GM23338 (cell line): ENCODE data around the gene CHAD. TPM values are rescaled to one million over a fixed set of nuclear protein-coding genes. Genes with fewer than 3 reads are reported as not detected.

Experiments
- ATAC-seq: fragments of 200-7000 bp; cut with Tn5 transposase; 3 replicates; pipeline ENCODE4 v1.9.1; 2020
- DNase-seq: peaks from one replicate; pipeline ENCODE4 v3.0.0-alpha.2; 2015; ENCODE audit warnings: low spot score
- H2AFZ ChIP-seq: fragments of 200-600 bp; sonication (generic); 2 replicates; pipeline ENCODE4 v1.8.0; 2016; ENCODE audit warnings: antibody characterized with exemption, mild to moderate bottlenecking, moderate library complexity
- H3F3A ChIP-seq: fragments of 200-600 bp; sonication (generic); replicated peaks from 2 replicates; pipeline ENCODE4 v1.8.0; 2017; ENCODE audit warnings: antibody characterized with exemption, mixed run types, low read depth
- H3K27ac ChIP-seq: fragments of 200-600 bp; sonication (generic); 2 replicates; pipeline ENCODE4 v1.6.1; 2016; ENCODE audit warnings: low read depth
- H3K27me3 ChIP-seq: fragments of 200-600 bp; sonication (generic); 2 replicates; pipeline ENCODE4 v1.8.0; 2016; ENCODE audit warnings: mild to moderate bottlenecking, mixed run types, moderate library complexity; ENCODE audit not compliant: insufficient read depth
- H3K36me3 ChIP-seq: fragments of 200-600 bp; sonication (generic); 2 replicates; pipeline ENCODE4 v1.8.0; 2016; ENCODE audit warnings: mild to moderate bottlenecking; ENCODE audit not compliant: insufficient read depth
- H3K4me1 ChIP-seq: fragments of 200-600 bp; sonication (generic); 2 replicates; pipeline ENCODE4 v1.8.0; 2016; ENCODE audit warnings: mild to moderate bottlenecking, moderate library complexity; ENCODE audit not compliant: insufficient read depth
- H3K4me2 ChIP-seq: fragments of 200-600 bp; sonication (generic); 2 replicates; pipeline ENCODE4 v1.7.1; 2017; ENCODE audit warnings: mixed run types
- H3K4me3 ChIP-seq: fragments of 200-600 bp; sonication (generic); 2 replicates; pipeline ENCODE4 v1.6.1; 2016; ENCODE audit warnings: mixed run types
- H3K79me2 ChIP-seq: fragments of 200-600 bp; sonication (generic); replicated peaks from 2 replicates; pipeline ENCODE4 v1.8.0; 2017; ENCODE audit warnings: mild to moderate bottlenecking; ENCODE audit not compliant: insufficient read depth
- H3K9me2 ChIP-seq: fragments of 200-600 bp; sonication (generic); 2 replicates; pipeline ENCODE4 v1.8.0; 2017; ENCODE audit not compliant: insufficient read depth
- H4K20me1 ChIP-seq: fragments of 200-600 bp; sonication (generic); replicated peaks from 2 replicates; pipeline ENCODE4 v1.8.0; 2017; ENCODE audit warnings: mild to moderate bottlenecking; ENCODE audit not compliant: insufficient read depth
- H3K27ac Mint-ChIP-seq: 2 replicates; pipeline ENCODE4 v1.8.0; 2020; ENCODE audit warnings: inconsistent platforms, mild to moderate bottlenecking, moderate library complexity, mixed read lengths
- H3K27me3 Mint-ChIP-seq: 3 replicates; pipeline ENCODE4 v1.8.0; 2022; ENCODE audit warnings: low read depth, mild to moderate bottlenecking, moderate library complexity, mixed read lengths, inconsistent platforms; ENCODE audit not compliant: insufficient read depth, poor library complexity
- H3K36me3 Mint-ChIP-seq: 3 replicates; pipeline ENCODE4 v1.8.0; 2021; ENCODE audit warnings: low read depth, mild to moderate bottlenecking, inconsistent platforms, moderate library complexity, mixed read lengths
- H3K4me1 Mint-ChIP-seq: 3 replicates; pipeline ENCODE4 v1.8.0; 2020; ENCODE audit warnings: mild to moderate bottlenecking, inconsistent platforms, mixed read lengths
- H3K4me3 Mint-ChIP-seq: 3 replicates; pipeline ENCODE4 v1.8.0; 2021; ENCODE audit warnings: moderate library complexity, mild to moderate bottlenecking, inconsistent platforms, mixed read lengths
- H3K9me3 Mint-ChIP-seq: 3 replicates; pipeline ENCODE4 v1.8.0; 2020; ENCODE audit warnings: moderate library complexity, mild to moderate bottlenecking, inconsistent platforms, mixed read lengths
- CREB1 ChIP-seq: fragments of 250-450 bp; sonication (Bioruptor Pico); IDR thresholded peaks from 2 replicates; pipeline ENCODE4 v1.5.0; 2020; ENCODE audit warnings: low read depth, mild to moderate bottlenecking, moderate library complexity
- EZH2 ChIP-seq: fragments of 200-600 bp; sonication (generic); IDR thresholded peaks from one replicate; pipeline ENCODE4 v1.8.0; 2017; ENCODE audit warnings: antibody characterized with exemption, mild to moderate bottlenecking, low read depth; ENCODE audit not compliant: unreplicated experiment
- EZH2phosphoT487 ChIP-seq: fragments of 200-600 bp; sonication (generic); IDR thresholded peaks from one replicate; pipeline ENCODE4 v1.8.1; 2018; ENCODE audit warnings: antibody characterized with exemption; ENCODE audit not compliant: unreplicated experiment
- JUNB ChIP-seq: IDR thresholded peaks from one replicate; pipeline ENCODE4 v1.6.1; 2016; ENCODE audit warnings: antibody characterized with exemption; ENCODE audit not compliant: unreplicated experiment
- NANOG ChIP-seq: IDR thresholded peaks from 2 replicates; pipeline ENCODE4 v1.6.1; 2016; ENCODE audit warnings: antibody characterized with exemption, borderline replicate concordance
- STAT1 ChIP-seq: IDR thresholded peaks from one replicate; pipeline ENCODE4 v1.6.1; 2016; ENCODE audit warnings: antibody characterized with exemption; ENCODE audit not compliant: unreplicated experiment
- ZNF114 ChIP-seq: fragments of 250-450 bp; sonication (Bioruptor Pico); IDR thresholded peaks from 2 replicates; pipeline ENCODE4 v1.5.0; 2020; ENCODE audit warnings: mild to moderate bottlenecking, moderate library complexity
- ZNF331 ChIP-seq: fragments of 250-450 bp; sonication (Bioruptor Pico); IDR thresholded peaks from 2 replicates; pipeline ENCODE4 v1.5.0; 2020; ENCODE audit warnings: low read depth, mild to moderate bottlenecking, moderate library complexity
- polyA plus RNA-seq: library from polyadenylated mRNA; unstranded; fragments of >200 nt; fragmentation: Nextera tagmentation; extraction: Ambion mirVana; gene quantifications from 2 replicates; pipeline ENCODE4 v1.2.1, GENCODE V29; 2016
- total RNA-seq: library from RNA; depleted of rRNA; stranded (reverse); fragments of >200 nt; shearing (Covaris generic); gene quantifications from 2 replicates; pipeline ENCODE4 v1.2.3, GENCODE V29; 2014
- TF ChIP-seq, protein P1 (sequence below): IDR thresholded peaks from 2 replicates; pipeline ENCODE4 v1.6.1; 2016; ENCODE audit warnings: antibody characterized with exemption
- TF ChIP-seq, protein P2 (sequence below), 2 experiments: fragments of 200-600 bp in 1 of 2; sonication (generic) in 1 of 2; conservative IDR thresholded peaks; 2 replicates each; pipeline versions ENCODE4 v1.5.1 to v1.6.1; 2016 to 2017; ENCODE audit warnings: antibody characterized with exemption in 2 of 2, low read depth in 2 of 2, mild to moderate bottlenecking in 2 of 2, moderate library complexity in 1 of 2
- TF ChIP-seq, protein P3 (sequence below): fragments of 250-450 bp; sonication (Bioruptor Pico); IDR thresholded peaks from 2 replicates; pipeline ENCODE4 v1.5.0; 2020; ENCODE audit warnings: mild to moderate bottlenecking, moderate library complexity

The CHAD gene
- total and polyA plus RNA-seq, 2 experiments from 2014 or later, result 0.18 TPM; not detected in 1

DNA sequence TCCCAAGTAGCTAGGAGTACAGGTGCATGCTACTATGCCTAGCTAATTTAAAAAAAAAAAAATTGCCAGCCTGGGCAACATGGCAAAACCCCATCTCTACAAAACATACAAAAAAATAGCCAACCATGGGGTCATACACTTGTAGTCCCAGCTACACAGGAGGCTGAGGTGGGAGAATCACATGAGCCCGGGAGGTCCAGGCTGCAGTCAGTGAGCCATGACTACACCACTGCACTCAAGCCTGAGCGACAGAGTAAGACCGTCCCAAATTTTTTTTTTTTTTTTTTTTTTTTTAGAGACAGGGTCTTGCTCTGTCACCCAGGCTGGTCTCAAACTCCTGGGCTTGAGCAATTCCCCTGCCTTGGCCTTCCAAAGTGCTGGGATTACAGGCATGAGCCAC, 14.8 kb downstream of the CHAD start (continued):
- TF ChIP-seq ZNF331 (CRISPR knock-in tag) (no peak), NANOG (no peak), STAT1 (no peak)
- TF ChIP-seq, protein P1, sequence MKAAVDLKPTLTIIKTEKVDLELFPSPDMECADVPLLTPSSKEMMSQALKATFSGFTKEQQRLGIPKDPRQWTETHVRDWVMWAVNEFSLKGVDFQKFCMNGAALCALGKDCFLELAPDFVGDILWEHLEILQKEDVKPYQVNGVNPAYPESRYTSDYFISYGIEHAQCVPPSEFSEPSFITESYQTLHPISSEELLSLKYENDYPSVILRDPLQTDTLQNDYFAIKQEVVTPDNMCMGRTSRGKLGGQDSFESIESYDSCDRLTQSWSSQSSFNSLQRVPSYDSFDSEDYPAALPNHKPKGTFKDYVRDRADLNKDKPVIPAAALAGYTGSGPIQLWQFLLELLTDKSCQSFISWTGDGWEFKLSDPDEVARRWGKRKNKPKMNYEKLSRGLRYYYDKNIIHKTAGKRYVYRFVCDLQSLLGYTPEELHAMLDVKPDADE, result no peak

DNA sequence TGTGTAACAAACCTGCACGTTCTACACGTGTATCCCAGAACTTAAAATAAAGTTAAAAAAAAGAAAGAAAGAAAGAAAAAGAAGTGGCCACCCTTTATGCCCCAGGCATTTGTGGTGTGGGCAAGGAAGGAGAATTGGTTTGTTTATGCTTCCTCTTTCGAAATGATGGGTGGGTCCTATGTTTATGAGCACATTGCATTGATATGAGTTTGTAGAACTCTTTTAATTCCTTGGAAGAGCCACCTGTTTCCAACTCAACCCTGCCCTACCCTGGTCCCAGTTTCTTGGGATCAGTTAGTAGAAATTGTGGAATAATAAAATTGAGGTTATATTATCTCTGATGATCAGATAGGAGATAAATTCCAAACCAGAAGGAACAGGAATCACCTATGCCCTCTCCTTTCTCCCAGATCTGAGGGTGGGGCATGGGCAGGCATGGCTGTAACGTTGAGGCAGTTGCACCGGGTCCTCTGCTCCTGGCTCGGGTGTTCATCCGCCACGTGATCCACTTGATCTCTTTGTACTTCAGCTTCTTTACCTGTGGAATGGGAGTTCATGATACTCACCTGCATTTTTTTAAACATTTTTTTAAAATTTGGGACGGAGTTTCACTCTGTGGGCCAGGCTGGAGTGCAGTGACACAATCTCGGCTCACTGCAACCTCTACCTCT, 15.9 kb downstream of the CHAD start:
- no peaks in the 10 kb centered on the region for H3K9me3 Mint-ChIP-seq

More for the DNA sequence above, 15.9 kb downstream of the CHAD start:
- Mint-ChIP-seq H3K27ac (no peak overlapping the region), H3K4me1 (no peaks in the 10 kb centered on the region), H3K36me3 (no peaks in the 10 kb centered on the region), H3K4me3 (no peak overlapping the region), H3K27me3 (peaks cover 3% of the 10 kb centered on the region)
- H3F3A ChIP-seq, result no peaks in the 10 kb centered on the region
- DNase-seq (no peak), ATAC-seq (no peak)
- H3K27me3 ChIP-seq, result no peaks in the 10 kb centered on the region
- no peaks in the 10 kb centered on the region for H3K9me2 ChIP-seq
- no peak overlapping the region for H3K4me2 ChIP-seq
- H3K4me1 ChIP-seq, result no peaks in the 10 kb centered on the region
- no peaks in the 10 kb centered on the region for H3K79me2 ChIP-seq
- H3K27ac ChIP-seq, result no peak overlapping the region
- H2AFZ ChIP-seq, result no peak overlapping the region
- TF ChIP-seq STAT1 (no peak), ZNF114 (CRISPR knock-in tag) (no peak), EZH2phosphoT487 (no peak), CREB1 (CRISPR knock-in tag) (no peak), EZH2 (no peak), JUNB (no peak)
- TF ChIP-seq, protein P1, result no peak
- TF ChIP-seq, protein P2, sequence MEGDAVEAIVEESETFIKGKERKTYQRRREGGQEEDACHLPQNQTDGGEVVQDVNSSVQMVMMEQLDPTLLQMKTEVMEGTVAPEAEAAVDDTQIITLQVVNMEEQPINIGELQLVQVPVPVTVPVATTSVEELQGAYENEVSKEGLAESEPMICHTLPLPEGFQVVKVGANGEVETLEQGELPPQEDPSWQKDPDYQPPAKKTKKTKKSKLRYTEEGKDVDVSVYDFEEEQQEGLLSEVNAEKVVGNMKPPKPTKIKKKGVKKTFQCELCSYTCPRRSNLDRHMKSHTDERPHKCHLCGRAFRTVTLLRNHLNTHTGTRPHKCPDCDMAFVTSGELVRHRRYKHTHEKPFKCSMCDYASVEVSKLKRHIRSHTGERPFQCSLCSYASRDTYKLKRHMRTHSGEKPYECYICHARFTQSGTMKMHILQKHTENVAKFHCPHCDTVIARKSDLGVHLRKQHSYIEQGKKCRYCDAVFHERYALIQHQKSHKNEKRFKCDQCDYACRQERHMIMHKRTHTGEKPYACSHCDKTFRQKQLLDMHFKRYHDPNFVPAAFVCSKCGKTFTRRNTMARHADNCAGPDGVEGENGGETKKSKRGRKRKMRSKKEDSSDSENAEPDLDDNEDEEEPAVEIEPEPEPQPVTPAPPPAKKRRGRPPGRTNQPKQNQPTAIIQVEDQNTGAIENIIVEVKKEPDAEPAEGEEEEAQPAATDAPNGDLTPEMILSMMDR (conservative IDR thresholded peaks at IDR 0.05; ENCODE audit: low read depth in 2 of 2), result no peak
- TF ChIP-seq, protein P3, sequence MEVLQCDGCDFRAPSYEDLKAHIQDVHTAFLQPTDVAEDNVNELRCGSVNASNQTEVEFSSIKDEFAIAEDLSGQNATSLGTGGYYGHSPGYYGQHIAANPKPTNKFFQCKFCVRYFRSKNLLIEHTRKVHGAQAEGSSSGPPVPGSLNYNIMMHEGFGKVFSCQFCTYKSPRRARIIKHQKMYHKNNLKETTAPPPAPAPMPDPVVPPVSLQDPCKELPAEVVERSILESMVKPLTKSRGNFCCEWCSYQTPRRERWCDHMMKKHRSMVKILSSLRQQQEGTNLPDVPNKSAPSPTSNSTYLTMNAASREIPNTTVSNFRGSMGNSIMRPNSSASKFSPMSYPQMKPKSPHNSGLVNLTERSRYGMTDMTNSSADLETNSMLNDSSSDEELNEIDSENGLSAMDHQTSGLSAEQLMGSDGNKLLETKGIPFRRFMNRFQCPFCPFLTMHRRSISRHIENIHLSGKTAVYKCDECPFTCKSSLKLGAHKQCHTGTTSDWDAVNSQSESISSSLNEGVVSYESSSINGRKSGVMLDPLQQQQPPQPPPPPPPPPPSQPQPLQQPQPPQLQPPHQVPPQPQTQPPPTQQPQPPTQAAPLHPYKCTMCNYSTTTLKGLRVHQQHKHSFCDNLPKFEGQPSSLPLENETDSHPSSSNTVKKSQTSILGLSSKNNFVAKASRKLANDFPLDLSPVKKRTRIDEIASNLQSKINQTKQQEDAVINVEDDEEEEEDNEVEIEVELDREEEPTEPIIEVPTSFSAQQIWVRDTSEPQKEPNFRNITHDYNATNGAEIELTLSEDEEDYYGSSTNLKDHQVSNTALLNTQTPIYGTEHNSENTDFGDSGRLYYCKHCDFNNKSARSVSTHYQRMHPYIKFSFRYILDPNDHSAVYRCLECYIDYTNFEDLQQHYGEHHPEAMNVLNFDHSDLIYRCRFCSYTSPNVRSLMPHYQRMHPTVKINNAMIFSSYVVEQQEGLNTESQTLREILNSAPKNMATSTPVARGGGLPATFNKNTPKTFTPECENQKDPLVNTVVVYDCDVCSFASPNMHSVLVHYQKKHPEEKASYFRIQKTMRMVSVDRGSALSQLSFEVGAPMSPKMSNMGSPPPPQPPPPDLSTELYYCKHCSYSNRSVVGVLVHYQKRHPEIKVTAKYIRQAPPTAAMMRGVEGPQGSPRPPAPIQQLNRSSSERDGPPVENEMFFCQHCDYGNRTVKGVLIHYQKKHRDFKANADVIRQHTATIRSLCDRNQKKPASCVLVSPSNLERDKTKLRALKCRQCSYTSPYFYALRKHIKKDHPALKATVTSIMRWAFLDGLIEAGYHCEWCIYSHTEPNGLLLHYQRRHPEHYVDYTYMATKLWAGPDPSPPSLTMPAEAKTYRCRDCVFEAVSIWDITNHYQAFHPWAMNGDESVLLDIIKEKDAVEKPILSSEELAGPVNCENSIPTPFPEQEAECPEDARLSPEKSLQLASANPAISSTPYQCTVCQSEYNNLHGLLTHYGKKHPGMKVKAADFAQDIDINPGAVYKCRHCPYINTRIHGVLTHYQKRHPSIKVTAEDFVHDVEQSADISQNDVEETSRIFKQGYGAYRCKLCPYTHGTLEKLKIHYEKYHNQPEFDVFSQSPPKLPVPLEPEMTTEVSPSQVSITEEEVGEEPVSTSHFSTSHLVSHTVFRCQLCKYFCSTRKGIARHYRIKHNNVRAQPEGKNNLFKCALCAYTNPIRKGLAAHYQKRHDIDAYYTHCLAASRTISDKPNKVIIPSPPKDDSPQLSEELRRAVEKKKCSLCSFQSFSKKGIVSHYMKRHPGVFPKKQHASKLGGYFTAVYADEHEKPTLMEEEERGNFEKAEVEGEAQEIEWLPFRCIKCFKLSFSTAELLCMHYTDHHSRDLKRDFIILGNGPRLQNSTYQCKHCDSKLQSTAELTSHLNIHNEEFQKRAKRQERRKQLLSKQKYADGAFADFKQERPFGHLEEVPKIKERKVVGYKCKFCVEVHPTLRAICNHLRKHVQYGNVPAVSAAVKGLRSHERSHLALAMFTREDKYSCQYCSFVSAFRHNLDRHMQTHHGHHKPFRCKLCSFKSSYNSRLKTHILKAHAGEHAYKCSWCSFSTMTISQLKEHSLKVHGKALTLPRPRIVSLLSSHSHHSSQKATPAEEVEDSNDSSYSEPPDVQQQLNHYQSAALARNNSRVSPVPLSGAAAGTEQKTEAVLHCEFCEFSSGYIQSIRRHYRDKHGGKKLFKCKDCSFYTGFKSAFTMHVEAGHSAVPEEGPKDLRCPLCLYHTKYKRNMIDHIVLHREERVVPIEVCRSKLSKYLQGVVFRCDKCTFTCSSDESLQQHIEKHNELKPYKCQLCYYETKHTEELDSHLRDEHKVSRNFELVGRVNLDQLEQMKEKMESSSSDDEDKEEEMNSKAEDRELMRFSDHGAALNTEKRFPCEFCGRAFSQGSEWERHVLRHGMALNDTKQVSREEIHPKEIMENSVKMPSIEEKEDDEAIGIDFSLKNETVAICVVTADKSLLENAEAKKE (CRISPR knock-in tag), result no peak
- no peaks in the 10 kb centered on the region for H3K36me3 ChIP-seq
- no peak overlapping the region for H3K4me3 ChIP-seq
- H4K20me1 ChIP-seq, result no peaks in the 10 kb centered on the region; the same call in 1 of the 2 replicates
